ENCODE measurements around the gene GPX6.
"Not testable (repeated sequence)": the region's sequence is repeated elsewhere in the genome, so short reads cannot be mapped to it uniquely, and the experiment has no call there.

GPX6 gene

GRCh38 chr6:28515676-28516075 lies at the start of gene GPX6:
Gene GPX6 (minus strand): TSS chr6:28515793. CDS start chr6:28515743, 50 bp downstream.
- DNase-seq: no peak

DNA sequence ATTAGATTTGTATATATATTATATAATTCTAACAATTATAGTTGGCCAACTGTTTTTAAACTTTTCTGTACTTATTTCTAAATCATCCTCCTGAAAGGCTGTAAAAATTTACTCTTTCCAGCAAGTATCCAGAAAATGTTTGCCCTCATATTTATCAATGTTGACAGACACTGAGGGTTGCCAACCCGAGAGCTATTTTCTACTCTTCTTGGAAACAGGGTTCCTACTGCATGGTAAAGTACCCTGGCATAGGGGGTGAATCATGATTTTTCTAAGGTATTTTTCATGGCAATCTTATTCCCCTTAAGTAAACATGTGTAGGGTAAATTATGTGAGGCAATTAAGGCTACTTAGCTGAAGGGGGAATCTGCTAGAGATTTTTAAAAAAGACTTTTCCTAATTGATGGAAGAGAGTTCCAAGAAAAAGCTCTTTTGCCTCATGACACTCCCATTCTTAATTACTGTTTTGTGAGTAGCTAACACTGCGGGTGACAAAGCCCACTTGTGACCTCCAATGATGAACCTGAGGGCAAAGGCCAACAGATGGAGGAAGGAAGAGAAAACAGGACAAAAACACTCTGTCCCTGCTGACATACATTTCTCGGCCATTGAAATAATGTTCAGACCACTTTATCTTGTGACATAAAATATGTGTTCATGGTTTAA lies 48.0 kb upstream of the GPX6 start:
- no peak for DNase-seq

DNA sequence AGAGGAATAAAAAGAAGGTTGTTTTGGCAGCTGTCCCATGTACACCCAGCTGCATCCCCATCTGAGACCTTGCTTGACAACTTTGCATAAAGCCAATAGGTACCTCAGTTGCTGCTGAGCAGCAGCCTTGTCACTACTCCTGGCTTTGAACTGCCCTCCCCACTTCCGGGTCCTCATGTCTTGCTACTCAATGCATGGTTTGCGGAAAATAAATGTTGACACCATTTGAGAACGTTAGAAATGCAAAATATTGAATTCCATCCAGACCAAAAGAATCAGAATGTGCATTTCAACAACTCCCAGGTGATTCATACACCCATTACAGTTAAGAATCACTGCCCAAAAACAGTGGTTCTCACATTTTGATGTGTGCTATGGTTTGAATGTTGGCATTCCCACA lies 43.0 kb upstream of the GPX6 start:
- no peak for DNase-seq

GRCh38 chr6:28555136-28555535 lies 39.5 kb upstream of the GPX6 start:
- DNase-seq: no peak

DNA sequence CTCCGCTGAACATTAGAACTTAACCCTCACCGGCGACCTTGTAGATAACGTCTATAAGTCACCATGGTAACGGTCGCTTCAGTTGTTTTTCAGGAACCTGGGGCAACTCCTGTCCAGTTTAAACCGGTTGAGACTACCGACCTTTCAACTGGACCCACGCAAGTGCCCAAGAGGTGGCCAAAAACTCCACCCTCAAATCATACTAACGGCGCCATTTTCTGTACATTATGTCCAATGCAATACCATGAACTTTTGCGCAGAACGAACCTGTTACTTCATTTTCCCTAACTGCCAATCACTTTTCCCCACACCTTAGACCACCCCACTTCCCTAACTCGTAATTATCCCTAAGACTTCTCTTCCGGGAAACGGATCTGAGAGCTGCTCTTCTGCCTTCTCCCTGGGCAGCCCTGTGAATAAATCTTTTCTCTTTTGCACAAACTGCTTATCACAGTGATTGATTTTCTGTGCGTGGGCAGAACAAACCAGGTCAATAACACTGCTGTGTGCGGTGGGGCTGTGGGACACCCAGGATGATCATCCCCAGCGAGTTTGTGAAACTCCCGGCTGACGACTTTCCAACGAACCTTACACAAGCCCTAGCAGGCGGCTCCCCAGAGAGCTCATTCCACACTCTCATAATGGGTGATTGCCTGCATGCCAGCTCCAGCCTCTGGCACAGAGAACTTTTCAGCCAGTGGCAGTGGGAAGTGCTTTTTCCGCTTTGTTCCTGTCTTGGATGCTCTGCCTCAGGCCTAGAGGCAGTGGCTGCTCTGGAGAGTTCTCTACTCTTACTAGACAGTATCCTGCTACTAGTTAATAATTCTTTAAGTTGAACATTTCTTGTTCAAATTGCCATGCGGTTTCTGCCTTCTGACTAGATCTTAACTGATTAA lies 38.6 kb upstream of the GPX6 start:
- no peak for DNase-seq

GRCh38 chr6:28553384-28553985 lies 37.9 kb upstream of the GPX6 start:
- no peak for DNase-seq

DNA sequence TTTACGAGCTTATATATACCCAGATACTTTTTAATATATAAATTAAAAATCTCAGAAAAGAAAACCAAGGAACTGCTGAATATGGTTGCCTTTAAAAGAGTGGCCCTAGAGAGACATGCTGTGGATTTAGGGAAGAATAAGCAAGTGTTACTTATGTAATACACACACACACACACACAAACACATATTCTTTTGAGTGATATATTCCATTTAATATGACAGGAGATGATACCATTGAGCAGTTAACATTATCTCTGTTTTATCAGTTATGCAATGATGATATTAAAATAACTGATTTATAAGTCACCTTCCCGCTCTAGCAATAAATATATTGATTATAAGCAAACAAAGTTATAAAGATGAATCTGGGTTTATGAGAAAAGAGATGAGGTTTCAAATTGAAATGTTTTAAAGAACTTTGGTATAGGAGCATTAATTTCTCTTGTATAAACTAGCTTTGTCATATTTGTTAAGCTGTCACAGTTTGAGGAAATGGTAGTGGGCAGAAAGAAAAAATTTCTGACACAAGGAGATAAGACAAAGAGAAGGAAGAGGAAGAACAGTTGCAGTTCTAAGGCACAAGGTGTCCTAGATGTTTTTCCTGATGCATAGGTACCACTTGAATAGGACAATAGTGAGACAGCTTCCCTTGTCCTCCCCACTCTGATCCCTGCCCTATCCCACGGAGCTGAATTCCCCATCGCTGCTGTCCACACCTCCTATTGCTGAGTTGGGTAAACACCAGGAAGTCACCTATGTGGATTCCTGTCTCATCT lies 36.5 kb upstream of the GPX6 start:
- no peak for DNase-seq

DNA sequence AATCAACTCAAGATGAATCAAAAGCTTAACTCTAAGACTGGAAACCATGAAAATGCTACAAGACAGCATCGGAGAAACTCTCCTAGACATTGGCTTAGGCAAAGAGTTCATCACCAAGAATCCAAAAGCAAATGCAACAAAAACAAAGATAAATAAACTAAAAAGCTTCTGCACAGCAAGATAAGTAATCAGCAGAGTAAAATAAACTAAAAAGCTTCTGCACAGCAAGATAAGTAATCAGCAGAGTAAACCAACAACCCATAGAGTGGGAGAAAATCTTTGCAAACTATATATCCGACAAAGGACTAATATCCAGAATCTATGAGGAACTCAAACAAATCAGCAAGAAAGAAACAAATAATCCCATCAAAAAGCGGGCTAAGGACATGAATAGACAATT lies 31.4 kb upstream of the GPX6 start:
- DNase-seq: not testable (repeated sequence)

- no peak for DNase-seq
These were observed 30.4 kb upstream of the GPX6 start for GRCh38 chr6:28545955-28546354.

- DNase-seq: no peak
These were observed 28.3 kb upstream of the GPX6 start for GRCh38 chr6:28543651-28544610.

DNA sequence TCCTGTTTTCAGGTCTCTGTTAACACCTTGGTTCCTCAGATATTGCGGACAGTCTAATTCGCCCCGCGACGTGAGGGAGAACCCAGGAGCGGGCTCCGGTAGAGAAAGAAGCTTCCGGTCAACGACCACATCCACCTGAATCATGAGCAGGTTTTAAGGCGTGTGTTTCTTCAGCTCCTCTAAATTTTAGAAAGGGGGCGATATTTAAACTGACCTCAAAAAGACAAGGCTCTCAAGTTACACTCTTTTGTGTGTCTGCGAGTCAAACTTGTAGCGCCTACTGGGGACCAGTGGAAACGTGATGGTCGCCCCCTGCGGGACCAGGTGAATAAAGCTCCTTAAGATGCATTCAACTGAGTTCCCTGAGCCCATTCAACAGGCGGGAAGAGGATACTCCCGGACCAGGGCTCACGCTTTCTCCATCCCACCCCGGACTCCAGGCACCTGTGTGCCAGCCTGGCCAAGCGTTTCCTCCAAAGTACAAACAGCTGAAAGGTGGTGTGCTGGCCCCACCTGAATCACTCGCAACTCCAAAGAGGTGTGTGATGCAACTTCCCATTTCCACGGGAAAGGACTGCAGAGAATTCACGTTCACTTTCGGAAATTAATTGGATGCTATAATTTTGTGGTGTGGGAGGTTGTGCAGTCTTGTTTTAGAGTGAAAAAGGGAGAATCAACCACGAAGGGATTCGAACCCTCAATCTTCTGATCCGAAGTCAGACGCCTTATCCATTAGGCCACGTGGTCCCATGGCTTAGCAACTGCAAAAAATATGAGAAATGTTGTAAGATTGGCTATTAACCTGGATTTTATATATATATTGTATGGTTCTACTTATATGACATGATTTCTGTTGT lies 27.1 kb upstream of the GPX6 start:
- DNase-seq: no peak

DNA sequence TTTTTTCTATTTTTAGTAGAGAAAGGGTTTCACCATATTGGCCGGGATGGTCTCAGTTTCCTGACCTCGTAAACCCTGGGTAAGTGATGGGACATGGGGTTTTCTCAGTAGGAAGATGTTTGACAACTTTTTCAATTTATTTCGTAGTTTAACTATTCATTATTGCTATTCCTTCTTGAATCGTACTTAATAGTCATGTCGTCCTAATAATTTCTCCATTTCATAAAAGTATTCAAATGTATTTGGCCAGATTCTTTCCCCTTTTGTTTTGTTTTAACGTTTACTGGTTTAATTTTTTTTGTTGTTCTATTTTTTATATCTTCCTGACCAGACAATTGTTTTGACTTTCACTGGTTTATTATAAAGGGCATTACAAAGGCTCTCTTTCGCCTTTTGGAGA lies 26.4 kb upstream of the GPX6 start:
- no peak for DNase-seq

DNA sequence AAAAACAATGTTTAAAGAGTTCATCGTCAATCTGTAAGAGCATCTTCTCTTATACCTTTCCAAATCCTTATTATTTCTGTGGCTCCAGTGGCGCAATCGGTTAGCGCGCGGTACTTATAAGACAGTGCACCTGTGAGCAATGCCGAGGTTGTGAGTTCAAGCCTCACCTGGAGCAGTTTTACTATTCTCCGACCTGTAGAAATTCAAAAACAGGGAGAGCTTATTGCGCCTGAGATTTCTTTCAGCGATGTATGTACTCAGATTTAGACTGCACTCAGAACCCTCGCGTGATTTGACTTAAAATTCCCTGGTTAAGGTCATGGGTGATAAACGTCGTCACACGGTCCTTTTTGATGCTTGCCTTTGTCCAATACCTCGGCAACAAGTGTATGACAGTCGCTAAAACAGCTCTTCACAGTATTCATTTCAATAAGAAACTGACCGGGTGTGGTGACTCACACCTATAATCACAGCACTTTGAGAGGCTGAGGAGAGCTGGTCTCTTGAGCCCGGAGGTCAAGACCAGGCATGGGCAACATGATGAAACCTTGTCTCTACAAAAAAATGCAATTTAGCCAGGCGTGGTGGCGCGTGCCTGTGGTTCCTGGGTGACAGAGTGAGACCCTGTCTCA lies 22.0 kb upstream of the GPX6 start:
- DNase-seq: no peak

GRCh38 chr6:28537065-28537464 lies 21.5 kb upstream of the GPX6 start:
- no peak for DNase-seq

- no peak for DNase-seq
These were observed 19.3 kb upstream of the GPX6 start for GRCh38 chr6:28534875-28535274.

DNA sequence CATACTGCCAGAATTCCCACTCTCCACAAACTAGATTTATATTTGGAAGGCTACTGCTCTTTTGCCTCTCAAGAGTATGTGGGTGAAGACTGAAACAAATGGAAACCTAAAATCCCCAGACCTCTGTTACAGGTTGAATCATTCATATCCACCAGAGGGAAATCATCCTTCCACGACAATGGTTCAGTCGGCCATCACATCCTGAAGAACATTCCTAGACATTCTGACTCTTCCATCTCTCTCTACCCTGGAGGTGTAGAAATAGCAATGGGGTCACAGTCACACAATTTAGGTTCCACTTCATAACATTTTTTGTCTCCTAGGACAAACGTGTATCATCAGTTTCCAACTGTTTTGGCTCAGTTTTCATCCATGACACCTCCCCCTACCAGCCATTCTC lies 18.7 kb upstream of the GPX6 start:
- DNase-seq: no peak

GRCh38 chr6:28531479-28532128 lies 16.0 kb upstream of the GPX6 start:
- DNase-seq: no peak

- DNase-seq: no peak
These were observed 15.2 kb upstream of the GPX6 start for GRCh38 chr6:28530777-28531176.

- DNase-seq: no peak
These were observed 10.0 kb upstream of the GPX6 start, which contains the start of gene GPX5 for GRCh38 chr6:28525496-28526039. Gene GPX5 (plus strand): TSS chr6:28525881. CDS start chr6:28526014, 133 bp downstream.
